HepG2 (cell line): ENCODE results near the gene NRL. TPM values are rescaled to one million over a fixed set of nuclear protein-coding genes. Genes with fewer than 3 reads are reported as not detected.

Experiments used
- ARNTL ChIP-seq: sonication (generic); formaldehyde crosslinking; IDR thresholded peaks from 2 replicates; pipeline ENCODE4 v1.4.0; 2020; ENCODE audit warnings: mild to moderate bottlenecking, missing genetic modification reagents
- BHLHE40 ChIP-seq: IDR thresholded peaks from 2 replicates; pipeline ENCODE4 v1.6.1; 2011; ENCODE audit warnings: low read length, improper control_type of control experiment
- FOSL2 ChIP-seq: sonication (generic); formaldehyde crosslinking; IDR thresholded peaks from 2 replicates; pipeline ENCODE4 v1.4.0; 2020; ENCODE audit warnings: missing genetic modification reagents
- JARID2 ChIP-seq: sonication (generic); formaldehyde crosslinking; IDR thresholded peaks from 2 replicates; pipeline ENCODE4 v1.8.1; 2023; ENCODE audit warnings: missing genetic modification reagents, inconsistent platforms; ENCODE audit not compliant: insufficient replicate concordance
- MAFK ChIP-seq, 2 experiments: IDR thresholded peaks in 1 of 2; conservative IDR thresholded peaks in 1 of 2; 2 replicates each; pipeline ENCODE4 v1.6.1; 2011; ENCODE audit warnings: improper control_type of control experiment in 2 of 2, low read length in 2 of 2
- MIXL1 ChIP-seq: IDR thresholded peaks from 2 replicates; pipeline ENCODE4 v1.6.1; 2016
- NFRKB ChIP-seq: fragments of 450-650 bp; IDR thresholded peaks from 2 replicates; pipeline ENCODE4 v1.6.1; 2017
- NR2F1 ChIP-seq, 2 experiments: fragments of 450-650 bp in 1 of 2; formaldehyde crosslinking in 1 of 2; IDR thresholded peaks; 2 replicates each; pipeline versions ENCODE4 v1.5.0 to v1.6.1; 2016 to 2020; ENCODE audit warnings: mild to moderate bottlenecking in 1 of 2, missing compliant biosample characterization in 1 of 2, missing genetic modification reagents in 1 of 2, moderate library complexity in 1 of 2
- RFX1 ChIP-seq: fragments of 450-650 bp; IDR thresholded peaks from 2 replicates; pipeline ENCODE4 v1.6.1; 2017
- SMC3 ChIP-seq: IDR thresholded peaks from 2 replicates; pipeline ENCODE4 v1.6.1; 2011; ENCODE audit warnings: low read length, improper control_type of control experiment
- TBX2 ChIP-seq: sonication (generic); formaldehyde crosslinking; IDR thresholded peaks from 2 replicates; pipeline ENCODE4 v1.5.0; 2020; ENCODE audit warnings: missing genetic modification reagents, mild to moderate bottlenecking, borderline replicate concordance
- ZEB1 ChIP-seq: IDR thresholded peaks from 2 replicates; pipeline ENCODE4 v1.6.1; 2012; ENCODE audit warnings: mild to moderate bottlenecking, low read depth, inconsistent platforms; ENCODE audit not compliant: insufficient replicate concordance
- ZFP36L1 ChIP-seq: sonication (generic); formaldehyde crosslinking; IDR thresholded peaks from 2 replicates; pipeline ENCODE4 v1.8.0; 2022; ENCODE audit warnings: mild to moderate bottlenecking, missing genetic modification reagents, moderate library complexity
- ZNF121 ChIP-seq: sonication (generic); formaldehyde crosslinking; IDR thresholded peaks from 2 replicates; pipeline ENCODE4 v1.5.0; 2020; ENCODE audit warnings: mild to moderate bottlenecking, missing genetic modification reagents
- ZNF44 ChIP-seq: sonication (generic); formaldehyde crosslinking; IDR thresholded peaks from 2 replicates; pipeline ENCODE4 v1.5.1; 2020; ENCODE audit warnings: mild to moderate bottlenecking, missing genetic modification reagents
- ZNF496 ChIP-seq: sonication (generic); formaldehyde crosslinking; IDR thresholded peaks from 2 replicates; pipeline ENCODE4 v1.8.1; 2023; ENCODE audit warnings: mild to moderate bottlenecking, moderate library complexity, missing genetic modification reagents; ENCODE audit not compliant: insufficient replicate concordance
- ZNF570 ChIP-seq: sonication (generic); formaldehyde crosslinking; IDR thresholded peaks from 2 replicates; pipeline ENCODE4 v1.4.0; 2020; ENCODE audit warnings: mild to moderate bottlenecking, missing genetic modification reagents, borderline replicate concordance
- ZNF7 ChIP-seq: IDR thresholded peaks from 2 replicates; pipeline ENCODE4 v1.6.1; 2016; ENCODE audit warnings: missing biosample characterization, missing genetic modification reagents
- ZNF878 ChIP-seq: sonication (generic); formaldehyde crosslinking; IDR thresholded peaks from 2 replicates; pipeline ENCODE4 v1.8.1; 2023; ENCODE audit warnings: mild to moderate bottlenecking, missing genetic modification reagents, moderate library complexity
- ZSCAN12 ChIP-seq: sonication (generic); formaldehyde crosslinking; IDR thresholded peaks from 2 replicates; pipeline ENCODE4 v1.9.0; 2021; ENCODE audit warnings: mild to moderate bottlenecking, missing genetic modification reagents
- ZSCAN22 ChIP-seq: sonication (generic); formaldehyde crosslinking; IDR thresholded peaks from 2 replicates; pipeline ENCODE4 v1.4.0; 2020; ENCODE audit warnings: mild to moderate bottlenecking, missing genetic modification reagents
- ZSCAN25 ChIP-seq: sonication (generic); formaldehyde crosslinking; IDR thresholded peaks from 2 replicates; pipeline ENCODE4 v1.8.0; 2022; ENCODE audit warnings: mild to moderate bottlenecking, missing genetic modification reagents
- polyA plus RNA-seq, 8 experiments: library from polyadenylated mRNA; depleted of rRNA in 3 of 8; stranded (reverse) in 7 of 8; unstranded in 1 of 8; fragments of >200 nt; fragmentation: Illumina TruSeq in 4 of 8; extraction: Trizol in 4 of 8; gene quantifications; 2 replicates each; pipeline versions ENCODE4 v1.2.1 to v1.2.3, GENCODE V29; 2011 to 2016; ENCODE audit warnings: low read depth in 4 of 8, missing spikeins in 1 of 8, mixed read lengths in 1 of 8; ENCODE audit not compliant: insufficient read depth in 1 of 8
- total RNA-seq, 5 experiments: library from RNA; depleted of rRNA; stranded (reverse); fragments of >200 nt; fragmentation: Illumina TruSeq; extraction: Trizol; gene quantifications; 2 replicates each; pipeline ENCODE4 v1.2.3, GENCODE V29; 2016; ENCODE audit warnings: low read depth in 1 of 5
- TF ChIP-seq, protein P1 (sequence below): IDR thresholded peaks from 2 replicates; pipeline ENCODE4 v1.6.1; 2016; ENCODE audit warnings: low read depth, control low read depth
- TF ChIP-seq, protein P2 (sequence below): fragments of 450-650 bp; IDR thresholded peaks from 2 replicates; pipeline ENCODE4 v1.6.1; 2017
- TF ChIP-seq, protein P3 (sequence below): sonication (generic); formaldehyde crosslinking; IDR thresholded peaks from 2 replicates; pipeline ENCODE4 v1.8.0; 2022; ENCODE audit warnings: mild to moderate bottlenecking, missing genetic modification reagents, borderline replicate concordance
- TF ChIP-seq, protein P4 (sequence below): IDR thresholded peaks from 2 replicates; pipeline ENCODE4 v1.6.1; 2016; ENCODE audit warnings: missing genetic modification reagents, missing compliant biosample characterization

The NRL gene
- total and polyA plus RNA-seq, 2 of the 13 experiments (the other 11 are each of a cell fraction or from before 2014, with no cell fraction given): 2.5 to 4.7 TPM

DNA sequence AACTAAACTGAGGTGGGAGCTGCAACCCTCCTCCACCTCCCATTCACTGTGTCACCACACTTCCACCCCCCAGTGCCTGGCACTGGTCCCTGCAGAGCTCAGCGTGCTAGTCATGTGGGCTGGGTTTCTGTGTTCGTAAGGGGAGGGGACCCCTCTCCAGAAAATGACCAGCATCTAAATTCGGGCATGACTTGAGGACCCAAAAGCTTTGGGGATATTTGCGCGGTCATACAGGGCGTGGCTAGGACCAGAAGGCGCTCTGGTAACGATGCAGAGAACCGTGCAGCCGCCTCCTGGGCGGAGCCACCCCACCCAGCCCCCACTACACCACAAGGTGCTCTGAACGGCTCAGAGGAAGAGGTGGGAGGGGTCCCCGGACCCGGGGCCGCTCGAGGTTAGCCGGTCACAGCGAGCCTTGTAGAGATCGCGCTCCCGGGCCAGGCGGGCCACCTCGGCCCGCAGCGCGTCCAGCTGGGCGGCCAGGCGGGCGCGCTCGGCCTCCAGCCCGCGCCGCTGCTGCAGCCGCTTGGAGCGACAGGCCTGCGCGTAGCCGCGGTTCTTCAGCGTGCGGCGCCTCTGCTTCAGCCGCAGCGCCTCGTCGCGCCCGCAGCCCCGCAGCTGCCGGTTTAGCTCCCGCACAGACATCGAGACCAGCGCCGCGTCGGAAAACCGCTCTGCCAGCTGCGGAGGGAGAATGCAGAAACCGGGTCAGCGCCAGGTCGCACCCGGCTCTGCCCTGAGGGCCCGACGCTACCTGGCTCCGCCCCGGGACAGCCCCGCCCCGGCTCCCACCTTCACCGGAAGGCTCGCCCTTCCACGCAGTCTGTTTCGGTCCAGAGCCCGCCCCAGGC lies 33.6 kb downstream of the NRL start (continued):
- TF ChIP-seq ZSCAN12 (CRISPR knock-in tag) (no peak; the same call in 1 of the 2 replicates), ZNF496 (CRISPR knock-in tag) (no peak), JARID2 (CRISPR knock-in tag) (no peak), NFRKB (no peak), RFX1 (no peak), ZNF121 (CRISPR knock-in tag) (no peak), SMC3 (no peak), ZEB1 (peak; percentile 89), MIXL1 (CRISPR knock-in tag) (no peak), ZNF570 (no peak; the same call in 1 of the 2 replicates), ZFP36L1 (no peak), ZNF7 (CRISPR knock-in tag) (no peak), ZNF44 (CRISPR knock-in tag) (no peak), ZSCAN22 (no peak), NR2F1 (CRISPR knock-in tag; IDR thresholded peaks at IDR 0.05) (no peak), BHLHE40 (no peak), ZNF878 (CRISPR knock-in tag) (no peak), ARNTL (CRISPR knock-in tag) (no peak), MAFK (conservative IDR thresholded peaks at IDR 0.05 in 1 of 2, IDR thresholded peaks at IDR 0.05 in 1 of 2; ENCODE audit: low read length in 2 of 2) (no peak), TBX2 (CRISPR knock-in tag) (peak; percentile 31; the same call in 1 of the 2 replicates), ZSCAN25 (peak; percentile 26; the same call in 1 of the 2 replicates), FOSL2 (CRISPR knock-in tag) (no peak)
- TF ChIP-seq, protein P1, sequence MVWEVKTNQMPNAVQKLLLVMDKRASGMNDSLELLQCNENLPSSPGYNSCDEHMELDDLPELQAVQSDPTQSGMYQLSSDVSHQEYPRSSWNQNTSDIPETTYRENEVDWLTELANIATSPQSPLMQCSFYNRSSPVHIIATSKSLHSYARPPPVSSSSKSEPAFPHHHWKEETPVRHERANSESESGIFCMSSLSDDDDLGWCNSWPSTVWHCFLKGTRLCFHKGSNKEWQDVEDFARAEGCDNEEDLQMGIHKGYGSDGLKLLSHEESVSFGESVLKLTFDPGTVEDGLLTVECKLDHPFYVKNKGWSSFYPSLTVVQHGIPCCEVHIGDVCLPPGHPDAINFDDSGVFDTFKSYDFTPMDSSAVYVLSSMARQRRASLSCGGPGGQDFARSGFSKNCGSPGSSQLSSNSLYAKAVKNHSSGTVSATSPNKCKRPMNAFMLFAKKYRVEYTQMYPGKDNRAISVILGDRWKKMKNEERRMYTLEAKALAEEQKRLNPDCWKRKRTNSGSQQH (CRISPR knock-in tag): no peak
- TF ChIP-seq, protein P2, sequence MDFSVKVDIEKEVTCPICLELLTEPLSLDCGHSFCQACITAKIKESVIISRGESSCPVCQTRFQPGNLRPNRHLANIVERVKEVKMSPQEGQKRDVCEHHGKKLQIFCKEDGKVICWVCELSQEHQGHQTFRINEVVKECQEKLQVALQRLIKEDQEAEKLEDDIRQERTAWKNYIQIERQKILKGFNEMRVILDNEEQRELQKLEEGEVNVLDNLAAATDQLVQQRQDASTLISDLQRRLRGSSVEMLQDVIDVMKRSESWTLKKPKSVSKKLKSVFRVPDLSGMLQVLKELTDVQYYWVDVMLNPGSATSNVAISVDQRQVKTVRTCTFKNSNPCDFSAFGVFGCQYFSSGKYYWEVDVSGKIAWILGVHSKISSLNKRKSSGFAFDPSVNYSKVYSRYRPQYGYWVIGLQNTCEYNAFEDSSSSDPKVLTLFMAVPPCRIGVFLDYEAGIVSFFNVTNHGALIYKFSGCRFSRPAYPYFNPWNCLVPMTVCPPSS: no peak
- TF ChIP-seq, protein P3, sequence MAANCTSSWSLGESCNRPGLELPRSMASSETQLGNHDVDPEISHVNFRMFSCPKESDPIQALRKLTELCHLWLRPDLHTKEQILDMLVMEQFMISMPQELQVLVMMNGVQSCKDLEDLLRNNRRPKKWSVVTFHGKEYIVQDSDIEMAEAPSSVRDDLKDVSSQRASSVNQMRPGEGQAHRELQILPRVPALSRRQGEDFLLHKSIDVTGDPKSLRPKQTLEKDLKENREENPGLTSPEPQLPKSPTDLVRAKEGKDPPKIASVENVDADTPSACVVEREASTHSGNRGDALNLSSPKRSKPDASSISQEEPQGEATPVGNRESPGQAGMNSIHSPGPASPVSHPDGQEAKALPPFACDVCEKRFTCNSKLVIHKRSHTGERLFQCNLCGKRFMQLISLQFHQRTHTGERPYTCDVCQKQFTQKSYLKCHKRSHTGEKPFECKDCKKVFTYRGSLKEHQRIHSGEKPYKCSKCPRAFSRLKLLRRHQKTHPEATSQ (CRISPR knock-in tag): no peak
- TF ChIP-seq, protein P4, sequence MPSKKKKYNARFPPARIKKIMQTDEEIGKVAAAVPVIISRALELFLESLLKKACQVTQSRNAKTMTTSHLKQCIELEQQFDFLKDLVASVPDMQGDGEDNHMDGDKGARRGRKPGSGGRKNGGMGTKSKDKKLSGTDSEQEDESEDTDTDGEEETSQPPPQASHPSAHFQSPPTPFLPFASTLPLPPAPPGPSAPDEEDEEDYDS (CRISPR knock-in tag): no peak
